ENCODE results near the gene SND1. TPM values are rescaled to one million over a fixed set of nuclear protein-coding genes. Genes with fewer than 3 reads are reported as not detected.

SND1 gene
- total RNA-seq, 2 donors from 2014 or later = 108 to 123 TPM

- DNase-seq (no peak), ATAC-seq (no peak)
- intact Hi-C loops (cut with DNase I, micrococcal nuclease) = no loop called here
These were observed 275.3 kb downstream of the SND1 start for GRCh38 chr7:127927348-127927696.

DNA sequence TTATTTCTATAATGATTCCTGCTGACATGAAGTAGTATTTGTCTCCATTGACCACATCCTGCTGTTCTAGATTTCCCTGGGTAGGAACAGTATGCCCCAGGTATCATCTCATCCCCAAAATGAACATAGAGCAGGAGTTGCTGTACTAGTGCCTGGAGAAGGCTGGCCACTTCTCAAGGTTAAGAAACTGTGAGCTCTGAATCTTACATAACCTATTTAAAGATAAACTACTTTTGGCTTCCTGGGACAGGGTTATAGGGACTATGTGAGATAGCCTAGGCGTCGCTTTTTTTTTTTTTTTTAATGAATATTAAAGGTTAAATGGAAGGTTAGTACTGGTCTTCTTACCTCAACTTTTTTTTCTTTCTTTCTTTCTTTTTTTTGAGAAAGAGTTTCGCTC is 276.2 kb downstream of the SND1 start:
- ATAC-seq (no peak), DNase-seq (no peak)
- intact Hi-C loops (cut with DNase I, micrococcal nuclease) = no loop called here

DNA sequence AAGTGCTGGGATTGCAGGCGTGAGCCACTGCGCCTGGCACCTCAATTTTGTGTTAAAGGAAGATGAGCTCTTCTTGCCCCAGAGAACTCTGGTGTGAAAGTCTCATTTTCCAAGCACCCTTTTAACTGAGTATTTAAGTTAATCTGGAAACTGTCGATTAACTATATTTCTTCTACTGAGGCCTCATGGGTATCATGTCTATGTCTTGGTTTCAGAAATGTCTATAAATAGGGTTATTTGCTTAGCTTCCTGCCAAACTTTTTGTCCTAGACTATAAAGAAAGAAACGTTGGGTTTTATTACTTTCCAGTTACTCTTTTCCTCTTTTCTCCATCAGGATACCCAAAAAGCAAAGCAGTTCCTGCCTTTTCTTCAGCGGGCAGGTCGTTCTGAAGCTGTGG is 276.9 kb downstream of the SND1 start:
- no peak for ATAC-seq
- no peak for DNase-seq
- intact Hi-C loops (cut with DNase I, micrococcal nuclease) = no loop called here

DNA sequence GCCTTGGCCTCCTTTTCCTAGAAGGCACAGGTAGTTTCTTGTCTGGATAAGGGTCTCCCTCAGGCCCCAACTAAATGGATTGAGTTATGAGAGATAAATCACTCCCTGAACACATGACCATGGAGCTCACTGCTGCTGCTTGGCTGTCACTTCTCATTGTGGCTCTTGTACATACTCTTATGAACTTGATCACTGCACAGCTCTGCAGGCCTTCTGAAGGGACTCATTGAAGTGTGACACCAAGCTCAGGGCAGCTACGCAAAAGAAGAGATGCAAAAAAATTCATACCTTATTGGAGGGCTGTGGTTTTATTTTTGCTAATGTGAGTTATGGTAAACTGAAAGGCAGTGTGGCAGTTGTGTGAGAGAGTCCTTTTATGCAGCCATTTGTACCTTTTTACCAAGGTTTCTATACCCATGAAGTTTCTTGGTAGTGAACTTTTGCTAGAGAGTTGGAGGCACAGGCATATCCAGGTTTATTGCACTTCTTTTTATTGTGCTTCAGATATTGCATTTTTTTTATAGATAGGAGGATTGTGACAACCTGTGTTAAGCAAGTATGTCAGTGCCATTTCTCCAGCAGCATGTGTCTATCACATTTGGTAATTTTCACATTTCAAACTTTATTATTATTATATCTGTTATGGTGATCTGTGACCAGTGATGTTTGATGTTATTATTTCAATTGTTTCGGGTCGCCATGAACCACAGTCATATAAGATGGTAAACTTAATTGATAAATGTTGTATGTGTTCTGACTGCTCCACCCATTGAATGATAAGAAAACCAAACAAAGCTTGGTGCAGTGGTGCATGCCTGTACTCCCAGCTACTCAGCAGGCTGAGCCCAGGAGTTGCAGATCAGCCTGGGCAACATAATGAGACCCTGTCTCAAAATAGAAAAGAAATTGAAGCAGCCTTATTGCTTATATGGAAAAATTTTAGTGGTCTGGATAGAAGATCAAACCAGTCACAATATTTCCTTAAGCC is 278.6 kb downstream of the SND1 start:
- DNase-seq = peak; percentile 24 to 39
- peak; percentile 88 for ATAC-seq
- intact Hi-C loops (cut with DNase I, micrococcal nuclease) = no loop called here

DNA sequence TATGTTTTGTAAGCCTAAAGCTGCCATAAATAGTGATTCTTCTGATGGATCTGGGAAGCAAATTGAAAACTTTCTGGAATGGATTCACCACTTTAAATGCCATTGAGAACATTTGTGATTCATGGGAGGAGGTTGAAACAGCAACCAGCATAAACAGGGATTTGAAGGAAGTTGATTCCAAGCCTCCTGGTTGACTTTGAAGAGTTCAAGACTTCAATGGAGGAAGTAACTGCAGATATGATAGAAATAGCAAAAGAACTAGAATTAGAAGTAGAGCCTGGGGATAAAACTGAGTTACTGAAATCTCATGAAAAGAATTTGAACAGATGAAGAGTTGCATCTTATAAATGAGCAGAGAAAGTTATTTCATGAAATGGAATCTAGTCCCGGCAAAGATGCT is 280.1 kb downstream of the SND1 start:
- intact Hi-C loops (cut with DNase I, micrococcal nuclease) = no loop called here
- DNase-seq (no peak), ATAC-seq (no peak)

DNA sequence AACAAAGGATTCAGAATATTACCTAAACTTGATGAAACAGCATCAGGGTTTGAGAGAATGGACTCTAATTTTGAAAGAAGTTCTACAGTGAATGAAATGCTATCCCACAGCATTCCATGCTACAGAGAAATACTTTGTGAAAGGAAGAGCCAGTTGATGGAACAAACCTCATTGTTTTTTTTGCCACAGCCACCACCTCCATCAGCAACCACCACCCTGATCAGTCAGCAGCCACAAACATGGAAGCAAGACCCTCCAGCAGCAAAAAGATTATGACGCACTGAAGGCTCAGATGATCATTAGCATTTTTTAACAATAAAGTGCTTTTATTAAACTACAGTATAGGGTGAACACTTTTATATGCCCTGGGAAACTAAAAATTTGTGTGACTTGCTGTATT is 280.5 kb downstream of the SND1 start:
- ATAC-seq (no peak), DNase-seq (no peak)
- intact Hi-C loops (cut with DNase I, micrococcal nuclease) = no loop called here

- ATAC-seq (no peak), DNase-seq (no peak)
- intact Hi-C loops (cut with DNase I, micrococcal nuclease) = no loop called here
These were observed 281.2 kb downstream of the SND1 start for GRCh38 chr7:127933146-127933545.

DNA sequence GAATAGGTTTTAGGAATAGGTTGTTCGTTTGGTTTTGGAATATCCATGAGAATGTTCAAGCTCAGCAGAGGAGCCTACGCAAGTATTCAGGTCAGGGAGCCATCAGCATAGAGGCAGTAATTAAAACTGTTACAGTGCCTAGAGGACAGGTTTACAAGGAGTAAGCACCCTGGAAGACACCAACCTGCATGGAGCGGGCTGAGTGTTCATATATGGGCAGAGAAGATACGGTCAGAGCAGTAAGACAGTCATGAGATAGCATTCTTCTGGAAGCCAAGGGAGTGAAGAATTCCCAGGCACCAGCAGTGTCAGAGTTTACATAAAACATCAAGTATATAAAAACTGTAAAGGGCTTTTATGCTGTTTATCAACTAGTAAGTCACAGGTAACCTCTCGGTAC is 282.7 kb downstream of the SND1 start:
- intact Hi-C loops (cut with DNase I, micrococcal nuclease) = no loop called here
- no peak for ATAC-seq
- DNase-seq = no peak

DNA sequence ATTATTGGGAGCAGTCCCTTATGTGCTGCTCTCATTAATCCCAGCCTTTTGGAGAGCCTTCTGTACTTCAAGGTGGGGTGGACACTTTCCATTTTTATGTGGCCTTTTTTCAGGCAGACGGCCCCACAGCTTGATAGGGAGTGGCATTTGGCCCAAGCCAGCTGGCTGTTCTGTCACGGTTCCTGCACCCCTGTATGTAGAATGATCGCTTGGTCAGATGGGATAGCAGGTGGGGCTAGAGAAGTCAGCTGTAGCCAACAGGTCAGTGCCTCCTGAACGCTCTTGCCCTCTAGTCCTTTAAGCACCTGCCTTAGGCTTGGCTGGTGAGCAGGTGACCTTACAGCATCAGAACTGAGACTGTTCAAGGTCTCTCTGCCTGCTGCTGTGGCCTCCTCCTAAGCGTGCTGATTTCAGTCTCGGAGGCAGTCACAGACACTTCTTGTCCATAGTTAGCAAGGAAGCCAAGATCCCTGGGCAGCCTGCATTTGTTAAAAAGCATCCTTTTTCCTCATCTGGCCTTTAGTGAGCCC is 283.9 kb downstream of the SND1 start:
- ATAC-seq (no peak), DNase-seq (no peak)
- intact Hi-C loops (cut with DNase I, micrococcal nuclease) = no loop called here

- intact Hi-C loops (cut with DNase I, micrococcal nuclease) = no loop called here
- no peak for DNase-seq
- ATAC-seq = peak; percentile 91
These were observed 285.2 kb downstream of the SND1 start for GRCh38 chr7:127937066-127937680.

GRCh38 chr7:127938588-127938987 is 286.6 kb downstream of the SND1 start:
- no peak for ATAC-seq
- no peak for DNase-seq
- intact Hi-C loops (cut with DNase I, micrococcal nuclease) = no loop called here

DNA sequence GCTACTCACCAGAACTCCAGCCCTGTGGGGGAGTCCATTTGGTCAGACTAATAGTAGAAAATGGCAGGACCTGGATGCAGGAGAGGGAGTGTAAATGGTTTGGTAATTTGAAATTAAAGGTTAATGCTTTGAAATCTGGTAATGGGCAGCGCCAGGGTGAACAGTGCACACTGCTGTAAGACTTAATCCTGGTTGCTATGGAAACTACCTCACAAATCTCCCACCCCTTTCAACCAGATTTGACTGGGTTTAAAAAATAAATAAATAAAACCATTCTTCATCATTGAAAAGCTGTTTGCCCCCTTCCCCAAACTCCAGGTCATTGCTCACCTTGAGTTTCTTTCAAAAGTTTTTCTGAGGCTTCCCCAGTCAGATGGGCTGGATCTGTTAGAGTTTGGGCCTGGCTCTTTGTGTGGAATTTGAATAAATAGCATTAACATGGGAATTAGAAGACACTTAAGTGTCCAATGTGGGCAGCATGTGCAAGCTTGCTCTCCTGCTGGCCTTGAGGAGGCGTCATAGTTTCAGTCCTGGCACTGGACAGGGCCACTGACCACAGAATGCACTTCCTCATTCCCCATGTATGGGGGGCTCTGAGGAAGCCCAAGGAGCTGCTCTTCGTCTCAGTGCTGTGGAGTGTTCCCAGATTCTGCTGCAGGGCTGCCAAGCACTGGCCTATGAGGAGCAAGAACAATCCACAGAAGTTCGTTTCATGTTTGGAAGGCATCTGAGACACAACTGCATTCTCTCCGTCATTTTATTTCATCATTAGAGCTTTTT is 288.6 kb downstream of the SND1 start:
- no peak for ATAC-seq
- no peak for DNase-seq
- intact Hi-C loops (cut with DNase I, micrococcal nuclease) = no loop called here

DNA sequence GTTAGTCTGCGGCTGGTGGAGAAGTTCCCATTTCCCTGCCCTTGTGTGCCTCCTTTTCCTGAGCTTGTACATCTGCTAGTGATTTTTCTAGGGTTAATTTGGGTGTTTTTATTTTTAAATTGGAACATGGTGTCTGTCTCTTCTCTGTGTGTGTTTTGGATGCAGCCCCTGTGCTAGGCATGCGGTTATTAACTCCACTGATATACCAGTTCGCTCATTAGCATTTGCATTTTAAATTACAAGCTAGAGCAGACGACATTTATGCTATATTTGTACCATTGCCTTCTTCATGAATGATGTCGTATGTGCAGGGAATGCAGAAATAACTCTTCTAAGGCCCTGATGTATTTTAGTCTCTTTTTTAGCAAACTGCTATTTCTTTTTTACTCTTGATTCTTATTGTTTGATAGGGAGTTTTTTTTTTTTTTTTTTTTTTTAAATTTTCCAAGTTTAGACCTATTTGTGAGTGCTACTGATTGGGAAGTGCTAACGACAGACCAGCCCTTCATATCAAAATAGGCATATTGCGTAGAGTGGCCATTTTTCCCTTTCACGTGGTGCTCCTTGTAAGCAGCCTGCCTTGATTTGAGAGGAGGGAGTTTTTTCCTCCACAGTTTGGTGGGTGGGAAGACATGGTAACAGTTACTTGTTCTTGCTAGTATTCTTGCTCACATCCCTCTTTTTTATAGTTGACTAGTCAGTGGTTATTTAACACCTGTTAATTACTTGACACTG is 289.6 kb downstream of the SND1 start:
- ATAC-seq = no peak
- DNase-seq = no peak
- intact Hi-C loops (cut with DNase I, micrococcal nuclease) = no loop called here

DNA sequence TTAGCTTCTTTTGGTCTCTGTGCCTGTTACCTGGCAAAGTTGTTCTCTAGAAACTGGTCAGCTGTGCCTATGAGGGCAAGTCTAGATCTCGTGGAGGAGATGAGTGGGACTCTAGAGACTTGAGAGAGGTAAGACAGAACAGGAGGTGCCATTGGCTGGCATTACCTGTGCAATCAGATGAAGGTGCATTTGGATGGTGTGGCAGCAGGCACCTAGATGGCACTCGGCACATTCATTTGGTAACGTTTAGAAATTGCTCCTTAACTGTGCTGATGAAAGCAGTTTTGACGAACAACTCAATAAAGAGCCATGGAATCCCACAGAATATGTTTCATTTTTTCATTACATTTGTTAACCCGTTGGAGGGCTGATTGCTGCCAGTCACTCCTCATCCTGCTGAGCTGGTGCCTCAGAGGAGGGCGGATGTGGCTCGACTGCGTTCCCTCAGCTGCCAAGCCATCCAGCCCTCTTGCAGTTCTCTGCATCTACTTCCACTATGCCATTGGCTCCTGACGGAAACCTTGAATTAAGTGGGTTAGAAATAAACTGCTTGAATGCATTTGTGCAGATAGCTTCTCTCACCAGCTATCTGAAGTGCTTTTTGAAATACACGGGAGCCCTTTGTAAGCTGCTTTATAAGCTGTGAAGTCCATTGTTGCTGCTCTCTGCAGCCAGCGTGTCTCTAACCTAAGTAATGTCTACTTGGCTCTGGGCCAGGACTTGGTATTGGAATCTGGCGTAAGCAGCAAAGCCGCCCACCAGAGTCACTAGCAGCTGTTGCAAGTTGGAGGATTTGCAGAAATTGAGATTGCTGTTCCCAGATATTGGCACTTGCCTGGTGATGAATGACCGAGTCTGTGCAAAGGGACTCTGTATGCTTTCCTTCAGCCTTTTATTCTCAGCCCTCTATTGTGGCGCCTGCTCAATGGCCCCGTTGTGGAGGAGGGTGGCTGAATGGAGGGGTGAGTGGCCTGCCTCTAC is 291.8 kb downstream of the SND1 start:
- ATAC-seq = no peak
- no peak for DNase-seq
- intact Hi-C loops (cut with DNase I, micrococcal nuclease) = no loop called here

- ATAC-seq (peak; percentile 65), DNase-seq (no peak)
- intact Hi-C loops (cut with DNase I, micrococcal nuclease) = no loop called here
These were observed 294.1 kb downstream of the SND1 start for GRCh38 chr7:127946111-127946510.

GRCh38 chr7:127946847-127947246 is 294.9 kb downstream of the SND1 start:
- no peak for DNase-seq
- ATAC-seq = no peak
- intact Hi-C loops (cut with DNase I, micrococcal nuclease) = no loop called here

- intact Hi-C loops (cut with DNase I, micrococcal nuclease) = no loop called here
- DNase-seq (no peak), ATAC-seq (no peak)
These were observed 296.3 kb downstream of the SND1 start for GRCh38 chr7:127948312-127948711.

DNA sequence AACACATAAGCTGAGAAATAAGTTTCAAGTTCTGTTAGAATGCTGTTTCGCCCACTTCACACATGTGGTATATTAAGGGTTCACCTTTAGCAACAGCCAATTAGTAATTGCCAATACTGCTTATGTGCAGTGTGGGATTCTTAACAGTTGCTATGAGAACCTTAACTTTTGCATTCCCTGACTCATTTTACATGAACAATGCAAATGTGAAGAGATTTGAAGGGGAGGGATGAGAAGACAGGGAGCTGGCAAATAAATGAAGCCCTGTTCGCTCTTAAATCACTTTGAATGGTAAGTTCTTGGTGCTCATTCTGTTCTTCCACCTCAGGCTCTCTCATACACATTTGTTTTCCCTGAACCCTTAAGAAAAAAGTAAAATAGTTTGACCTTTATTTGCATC is 296.9 kb downstream of the SND1 start:
- intact Hi-C loops (cut with DNase I, micrococcal nuclease) = no loop called here
- no peak for ATAC-seq
- no peak for DNase-seq
